Mesenchymal stem cell (in vitro differentiated cells and primary cell): ENCODE measurements around the gene IDNK.

ENCODE experiments used
- DNase-seq: peaks from one replicate; pipeline ENCODE4 v3.0.0-alpha.2; 2013
- H2AFZ ChIP-seq: one replicate; pipeline ENCODE4 v1.6.1; 2013; ENCODE audit warnings: low read depth, mild to moderate bottlenecking, control low read depth, inconsistent platforms, low read length, moderate library complexity
- H2AK5ac ChIP-seq: 2 replicates; pipeline ENCODE4 v1.6.1; 2013; ENCODE audit warnings: low read length, moderate library complexity, mild to moderate bottlenecking, inconsistent platforms; ENCODE audit not compliant: severe bottlenecking
- H2BK120ac ChIP-seq: one replicate; pipeline ENCODE4 v1.6.1; 2013; ENCODE audit warnings: low read depth, mild to moderate bottlenecking, inconsistent platforms, low read length, moderate library complexity
- H2BK12ac ChIP-seq, 2 experiments: one replicate each; pipeline ENCODE4 v1.6.1; 2013; ENCODE audit warnings: inconsistent platforms in 2 of 2, low read length in 2 of 2, mild to moderate bottlenecking in 2 of 2, moderate library complexity in 2 of 2, control low read depth in 1 of 2
- H2BK15ac ChIP-seq: one replicate; pipeline ENCODE4 v1.6.1; 2013; ENCODE audit warnings: mild to moderate bottlenecking, low read depth, inconsistent platforms; ENCODE audit not compliant: poor library complexity, severe bottlenecking
- H2BK5ac ChIP-seq: 2 replicates; pipeline ENCODE4 v1.6.1; 2013; ENCODE audit warnings: low read depth, mild to moderate bottlenecking, low read length, control low read depth, inconsistent platforms; ENCODE audit not compliant: poor library complexity, severe bottlenecking
- H3K14ac ChIP-seq, 2 experiments: one replicate each; pipeline ENCODE4 v1.6.1; 2013; ENCODE audit warnings: inconsistent platforms in 2 of 2, low read length in 2 of 2, control low read depth in 1 of 2, mild to moderate bottlenecking in 1 of 2, moderate library complexity in 1 of 2
- H3K18ac ChIP-seq, 2 experiments: one replicate each; pipeline ENCODE4 v1.6.1; 2013; ENCODE audit warnings: inconsistent platforms in 2 of 2, low read length in 2 of 2, control low read depth in 1 of 2, low read depth in 1 of 2, mild to moderate bottlenecking in 1 of 2
- H3K23ac ChIP-seq, 2 experiments: one replicate each; pipeline ENCODE4 v1.6.1; 2013; ENCODE audit warnings: inconsistent platforms in 2 of 2, low read length in 2 of 2, mild to moderate bottlenecking in 2 of 2, moderate library complexity in 2 of 2, control low read depth in 1 of 2
- H3K27ac ChIP-seq: 2 replicates; pipeline ENCODE4 v1.5.1; 2013; ENCODE audit warnings: mild to moderate bottlenecking, moderate library complexity, low read length, control low read depth, inconsistent platforms; ENCODE audit not compliant: poor library complexity, severe bottlenecking
- H3K27me3 ChIP-seq, 2 experiments: 2 replicates each; pipeline versions ENCODE4 v1.6.1 to v1.7.0; 2013; ENCODE audit warnings: low read length in 2 of 2, mild to moderate bottlenecking in 2 of 2, moderate library complexity in 2 of 2, control low read depth in 1 of 2, inconsistent platforms in 1 of 2; ENCODE audit not compliant: control insufficient read depth in 1 of 2, insufficient read depth in 1 of 2
- H3K36me3 ChIP-seq, 2 experiments: 2 replicates each; pipeline versions ENCODE4 v1.6.1 to v1.7.0; 2013; ENCODE audit warnings: low read length in 2 of 2, control low read depth in 1 of 2, inconsistent platforms in 1 of 2, low read depth in 1 of 2, mild to moderate bottlenecking in 1 of 2; ENCODE audit not compliant: insufficient read depth in 2 of 2, control insufficient read depth in 1 of 2
- H3K4ac ChIP-seq, 2 experiments: one replicate each; pipeline ENCODE4 v1.6.1; 2013; ENCODE audit warnings: inconsistent platforms in 2 of 2, low read length in 2 of 2, mild to moderate bottlenecking in 2 of 2, moderate library complexity in 2 of 2, control low read depth in 1 of 2, low read depth in 1 of 2
- H3K4me1 ChIP-seq: 2 replicates; pipeline ENCODE4 v1.6.1; 2013; ENCODE audit warnings: low read depth, low read length, control low read depth; ENCODE audit not compliant: control insufficient read depth, insufficient read depth
- H3K4me2 ChIP-seq: 2 replicates; pipeline ENCODE4 v1.6.1; 2013; ENCODE audit warnings: low read length, mild to moderate bottlenecking, inconsistent platforms; ENCODE audit not compliant: poor library complexity, severe bottlenecking
- H3K4me3 ChIP-seq, 2 experiments: 2 replicates each; pipeline versions ENCODE4 v1.5.1 to v1.7.0; 2013; ENCODE audit warnings: low read length in 2 of 2, mild to moderate bottlenecking in 2 of 2, control low read depth in 1 of 2, low read depth in 1 of 2; ENCODE audit not compliant: insufficient read depth in 1 of 2
- H3K79me1 ChIP-seq: replicated peaks from 2 replicates; pipeline ENCODE4 v1.6.1; 2013; ENCODE audit warnings: mild to moderate bottlenecking, control low read depth, low read length, inconsistent platforms; ENCODE audit not compliant: poor library complexity, severe bottlenecking
- H3K9ac ChIP-seq: 2 replicates; pipeline ENCODE4 v1.7.0; 2013; ENCODE audit warnings: mild to moderate bottlenecking, low read length, moderate library complexity
- H3K9me3 ChIP-seq: 2 replicates; pipeline ENCODE4 v1.7.0; 2013; ENCODE audit warnings: mild to moderate bottlenecking, low read length; ENCODE audit not compliant: control insufficient read depth
- H4K8ac ChIP-seq: one replicate; pipeline ENCODE4 v1.6.1; 2013; ENCODE audit warnings: inconsistent platforms, mild to moderate bottlenecking, low read length, moderate library complexity
- H4K91ac ChIP-seq: one replicate; pipeline ENCODE4 v1.6.1; 2013; ENCODE audit warnings: mild to moderate bottlenecking, low read length, inconsistent platforms
- WGBS: methylation state at CpG from one replicate; pipeline ENCODE4 v1.1.7; 2013; ENCODE audit warnings: mixed read lengths; 5-methylcytosine and 5-hydroxymethylcytosine counted together

The IDNK gene

GRCh38 chr9:83617299-83617698 lies 5.6 kb upstream of the IDNK start:
- no peak overlapping the region for H3K4ac ChIP-seq
- H3K23ac ChIP-seq = no peak overlapping the region
- 100% methylated on average over 1 of the region's 1 CpG for WGBS
- H2BK5ac ChIP-seq = no peak overlapping the region
- no peak overlapping the region for H3K4me3 ChIP-seq
- no peak overlapping the region for H3K4me2 ChIP-seq
- H4K8ac ChIP-seq = no peak overlapping the region
- peaks cover 0 to 5% of the 10 kb centered on the region in 2 experiments for H3K27me3 ChIP-seq
- no peak overlapping the region for H3K14ac ChIP-seq
- H2AFZ ChIP-seq = no peak overlapping the region
- no peak overlapping the region for H4K91ac ChIP-seq
- peaks cover 2% of the 10 kb centered on the region for H3K4me1 ChIP-seq
- H3K27ac ChIP-seq = no peak overlapping the region
- no peaks in the 10 kb centered on the region for H3K36me3 ChIP-seq
- no peak overlapping the region for H2BK120ac ChIP-seq
- DNase-seq = no peak
- no peak overlapping the region for H2BK12ac ChIP-seq
- H3K18ac ChIP-seq = no peak overlapping the region
- H2AK5ac ChIP-seq = no peak overlapping the region
- no peaks in the 10 kb centered on the region for H3K79me1 ChIP-seq
- no peaks in the 10 kb centered on the region for H3K9me3 ChIP-seq
- H2BK15ac ChIP-seq = no peak overlapping the region
- H3K9ac ChIP-seq = no peak overlapping the region

- H3K4me2 ChIP-seq = peak overlapping the region; percentile 18
- H3K9me3 ChIP-seq = no peaks in the 10 kb centered on the region
- peaks cover 2% of the 10 kb centered on the region for H3K4me1 ChIP-seq
- H3K27me3 ChIP-seq = peaks cover 0 to 5% of the 10 kb centered on the region in 2 experiments
- no peak overlapping the region for H3K27ac ChIP-seq
- no peak overlapping the region for H2AFZ ChIP-seq
- peaks cover 1% of the 10 kb centered on the region for H3K79me1 ChIP-seq
- H3K14ac ChIP-seq = no peak overlapping the region
- no peak overlapping the region for H2AK5ac ChIP-seq
- no peak overlapping the region for H3K4me3 ChIP-seq
- no peak overlapping the region for H3K4ac ChIP-seq
- 26% methylated on average over 4 of the region's 7 CpGs for WGBS
- H2BK15ac ChIP-seq = no peak overlapping the region
- no peak overlapping the region for H4K91ac ChIP-seq
- no peak overlapping the region for H3K18ac ChIP-seq
- no peak overlapping the region for H2BK120ac ChIP-seq
- no peak overlapping the region for H2BK12ac ChIP-seq
- H2BK5ac ChIP-seq = no peak overlapping the region
- no peak overlapping the region for H3K23ac ChIP-seq
- no peak overlapping the region for H3K9ac ChIP-seq
- H4K8ac ChIP-seq = no peak overlapping the region
- DNase-seq = peak; percentile 62
- H3K36me3 ChIP-seq = no peaks in the 10 kb centered on the region
These were observed 1.9 kb upstream of the IDNK start for GRCh38 chr9:83620841-83621636.

GRCh38 chr9:83622433-83622938 lies 457 bp upstream of the IDNK start:
- Histone ChIP-seq H3K79me1 (peaks cover 1% of the 10 kb centered on the region), H2BK5ac (peak overlapping the region; percentile 21), H4K91ac (no peak overlapping the region), H2BK15ac (no peak overlapping the region), H3K36me3 (peaks cover 5 to 11% of the 10 kb centered on the region in 2 experiments), H3K4me3 (peak overlapping the region; percentile 72 to 85), H4K8ac (no peak overlapping the region), H3K4me1 (peaks cover 2% of the 10 kb centered on the region), H2BK120ac (no peak overlapping the region), H2AK5ac (no peak overlapping the region), H3K18ac (no peak overlapping the region), H3K27ac (no peak overlapping the region), H2AFZ (no peak overlapping the region), H3K14ac (no peak overlapping the region), H3K4ac (peak overlapping the region in 1 of 2 experiments; percentile 24), H3K4me2 (peak overlapping the region; percentile 63), H2BK12ac (no peak overlapping the region), H3K9me3 (no peaks in the 10 kb centered on the region), H3K23ac (no peak overlapping the region), H3K9ac (peak overlapping the region; percentile 89), H3K27me3 (peaks cover 0 to 5% of the 10 kb centered on the region in 2 experiments)
- 13% methylated on average over 15 of the region's 21 CpGs for WGBS
- no peak for DNase-seq

DNA sequence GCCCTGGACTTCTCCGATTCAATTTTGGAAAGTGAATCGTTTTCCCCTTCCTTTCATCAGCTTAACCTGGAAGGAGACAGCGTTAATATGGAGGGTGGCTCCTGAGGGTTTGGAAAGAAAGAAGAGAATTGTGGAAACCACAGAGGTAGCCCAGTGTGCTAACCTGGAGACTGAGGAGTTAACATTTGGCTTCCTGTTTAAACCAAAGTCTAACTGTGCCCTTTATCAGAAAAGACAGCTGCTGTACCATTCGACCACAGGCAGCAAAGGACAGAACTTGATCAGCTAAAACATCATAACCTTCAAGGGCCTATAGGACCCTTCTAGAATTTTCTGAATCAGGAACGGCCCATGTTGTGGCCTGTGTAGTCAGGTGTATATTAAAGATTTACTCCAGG lies 735 bp downstream of the IDNK start:
- Histone ChIP-seq H3K36me3 (peaks cover 10 to 19% of the 10 kb centered on the region in 2 experiments), H2AK5ac (no peak overlapping the region), H2AFZ (peak overlapping the region; percentile 81), H3K4ac (no peak overlapping the region), H2BK12ac (no peak overlapping the region), H3K4me3 (peak overlapping the region; percentile 72 to 85), H2BK5ac (no peak overlapping the region), H3K79me1 (peaks cover 1% of the 10 kb centered on the region), H3K27ac (no peak overlapping the region), H3K27me3 (peaks cover 0 to 5% of the 10 kb centered on the region in 2 experiments), H4K91ac (no peak overlapping the region), H2BK120ac (no peak overlapping the region), H3K4me2 (peak overlapping the region; percentile 63), H4K8ac (peak overlapping the region; percentile 90), H2BK15ac (no peak overlapping the region), H3K18ac (no peak overlapping the region), H3K9ac (peak overlapping the region; percentile 89), H3K23ac (no peak overlapping the region), H3K14ac (no peak overlapping the region), H3K4me1 (peaks cover 2% of the 10 kb centered on the region), H3K9me3 (no peaks in the 10 kb centered on the region)
- no peak for DNase-seq
- WGBS = no CpG with 5 or more reads among the region's 5 CpGs
